Bronchial epithelial cell (primary cell): ENCODE results near the gene CHN1. TPM values are rescaled to one million over a fixed set of nuclear protein-coding genes. Genes with fewer than 3 reads are reported as not detected.

Experiments used
- DNase-seq: peaks from one replicate; pipeline ENCODE4 v3.0.0-alpha.2; 2010; ENCODE audit warnings: low read depth
- FAIRE-seq: peaks from 2 replicates; lab custom pipeline; 2011; peaks lifted over from hg19 to GRCh38; lab: Jason Lieb, UNC
- H3K27me3 ChIP-seq: 2 replicates; pipeline ENCODE4 v1.5.1; 2011; ENCODE audit warnings: low read length; ENCODE audit not compliant: control insufficient read depth, insufficient read depth
- H3K36me3 ChIP-seq: 2 replicates; pipeline ENCODE4 v1.5.1; 2011; ENCODE audit warnings: low read length; ENCODE audit not compliant: control insufficient read depth, insufficient read depth
- H3K4me3 ChIP-seq: 2 replicates; pipeline ENCODE4 v1.5.1; 2011; ENCODE audit warnings: mild to moderate bottlenecking, low read depth, low read length, control low read depth
- total RNA-seq: library from RNA; depleted of rRNA; stranded (reverse); fragments of >200 nt; gene quantifications from 2 replicates; pipeline ENCODE4 v1.2.1, GENCODE V29; 2014
- TF ChIP-seq, protein P1 (sequence below): IDR thresholded peaks from 2 replicates; pipeline ENCODE4 v1.5.1; 2011; ENCODE audit warnings: mild to moderate bottlenecking, moderate library complexity, low read length, control low read depth, inconsistent platforms; ENCODE audit not compliant: insufficient read depth, severe bottlenecking

The CHN1 gene
- total RNA-seq, 1 donor from 2014 or later = 2.6 TPM

DNA sequence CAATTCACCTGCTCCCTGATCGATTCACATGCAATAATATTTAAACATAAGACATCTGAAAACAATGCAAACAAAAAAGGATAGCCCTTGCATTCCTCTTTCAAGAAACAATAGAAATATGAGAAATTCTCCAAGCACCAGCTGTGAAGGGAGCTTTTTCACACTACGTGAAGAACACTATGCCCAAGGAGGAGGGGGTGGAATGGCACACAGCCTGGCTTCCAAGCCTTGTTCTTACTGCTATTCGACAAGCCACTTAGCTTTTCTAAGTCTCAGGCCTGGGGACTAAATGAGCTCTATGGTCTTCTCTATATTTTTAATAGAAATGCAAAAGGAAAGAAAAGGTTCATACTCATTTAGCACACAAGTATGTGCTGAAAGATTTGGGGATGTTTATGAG, 148.7 kb downstream of the CHN1 start:
- TF ChIP-seq, protein P1, sequence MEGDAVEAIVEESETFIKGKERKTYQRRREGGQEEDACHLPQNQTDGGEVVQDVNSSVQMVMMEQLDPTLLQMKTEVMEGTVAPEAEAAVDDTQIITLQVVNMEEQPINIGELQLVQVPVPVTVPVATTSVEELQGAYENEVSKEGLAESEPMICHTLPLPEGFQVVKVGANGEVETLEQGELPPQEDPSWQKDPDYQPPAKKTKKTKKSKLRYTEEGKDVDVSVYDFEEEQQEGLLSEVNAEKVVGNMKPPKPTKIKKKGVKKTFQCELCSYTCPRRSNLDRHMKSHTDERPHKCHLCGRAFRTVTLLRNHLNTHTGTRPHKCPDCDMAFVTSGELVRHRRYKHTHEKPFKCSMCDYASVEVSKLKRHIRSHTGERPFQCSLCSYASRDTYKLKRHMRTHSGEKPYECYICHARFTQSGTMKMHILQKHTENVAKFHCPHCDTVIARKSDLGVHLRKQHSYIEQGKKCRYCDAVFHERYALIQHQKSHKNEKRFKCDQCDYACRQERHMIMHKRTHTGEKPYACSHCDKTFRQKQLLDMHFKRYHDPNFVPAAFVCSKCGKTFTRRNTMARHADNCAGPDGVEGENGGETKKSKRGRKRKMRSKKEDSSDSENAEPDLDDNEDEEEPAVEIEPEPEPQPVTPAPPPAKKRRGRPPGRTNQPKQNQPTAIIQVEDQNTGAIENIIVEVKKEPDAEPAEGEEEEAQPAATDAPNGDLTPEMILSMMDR = no peak
- FAIRE-seq (no peak), DNase-seq (no peak)
- H3K27me3 ChIP-seq = no peaks in the 10 kb centered on the region
- no peak overlapping the region for H3K4me3 ChIP-seq
- no peaks in the 10 kb centered on the region for H3K36me3 ChIP-seq

DNA sequence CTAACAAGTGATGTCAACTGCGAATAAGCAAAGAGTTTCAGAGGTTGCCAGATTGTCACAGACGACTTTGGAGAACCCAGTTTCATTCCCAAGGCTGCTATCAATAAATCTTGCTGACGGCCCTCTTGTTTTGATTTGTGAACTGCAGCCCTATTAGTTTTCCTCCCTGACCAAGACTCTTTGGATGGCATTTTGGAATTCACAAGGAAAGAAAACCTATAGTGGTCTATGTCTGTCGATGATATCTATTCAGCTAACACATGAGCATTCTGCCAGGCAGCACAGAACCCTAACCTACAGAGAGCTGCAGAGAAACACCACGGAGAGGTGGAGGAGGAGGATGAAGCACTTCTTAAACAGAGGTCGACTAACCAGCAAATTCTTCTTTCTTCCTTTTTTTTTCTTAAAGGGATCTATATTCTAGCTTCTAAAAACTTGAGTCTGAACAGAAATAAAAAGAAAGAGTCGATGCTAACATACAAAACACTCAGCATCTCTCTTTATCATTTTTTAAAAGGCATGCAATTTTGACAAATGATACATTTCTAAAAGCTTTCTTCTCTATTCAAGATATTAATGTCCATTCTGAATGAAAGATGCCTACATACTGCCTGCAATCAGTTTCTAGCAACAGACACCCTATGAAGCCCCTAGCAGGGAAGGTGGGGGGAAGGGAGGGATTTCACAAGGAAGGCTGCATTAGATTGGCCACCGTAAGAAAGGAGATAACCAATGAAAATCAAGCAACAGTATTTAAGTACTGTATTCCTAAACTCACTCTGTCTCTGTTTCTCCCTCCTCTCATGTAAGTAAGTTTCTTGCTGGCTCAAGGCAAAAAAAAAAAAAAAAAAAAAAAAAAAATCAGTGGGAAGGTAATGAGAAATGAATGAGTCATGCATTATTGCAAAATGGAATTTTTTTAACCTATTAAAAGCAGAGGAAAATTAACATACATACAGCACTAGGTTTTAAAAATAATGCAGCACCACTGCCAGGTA, 157.9 kb downstream of the CHN1 start:
- FAIRE-seq (no peak), DNase-seq (peak; percentile 89)
- H3K36me3 ChIP-seq = no peaks in the 10 kb centered on the region
- no peak overlapping the region for H3K4me3 ChIP-seq
- TF ChIP-seq, protein P1 = no peak
- H3K27me3 ChIP-seq = no peaks in the 10 kb centered on the region

DNA sequence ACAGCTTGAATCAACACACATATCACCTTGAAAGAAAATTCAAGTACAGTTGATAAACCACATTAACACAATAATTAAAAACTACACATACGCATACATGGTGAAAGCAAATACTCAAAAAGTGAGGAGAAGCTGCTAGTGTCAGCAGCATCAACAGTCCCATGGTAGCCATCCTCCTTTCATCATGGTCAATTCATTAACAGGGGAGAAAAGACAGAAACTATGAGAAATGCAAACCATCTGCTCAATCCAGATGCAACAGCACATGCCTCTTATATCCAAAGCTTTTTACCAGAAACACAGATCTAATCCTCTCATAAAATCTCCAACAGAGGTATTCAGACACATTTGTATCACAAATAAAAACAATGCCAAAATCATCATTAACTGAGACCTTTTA, 159.0 kb downstream of the CHN1 start:
- Histone ChIP-seq H3K27me3 (no peaks in the 10 kb centered on the region), H3K4me3 (no peak overlapping the region), H3K36me3 (no peaks in the 10 kb centered on the region)
- TF ChIP-seq, protein P1 = no peak
- FAIRE-seq = no peak
- DNase-seq = no peak

DNA sequence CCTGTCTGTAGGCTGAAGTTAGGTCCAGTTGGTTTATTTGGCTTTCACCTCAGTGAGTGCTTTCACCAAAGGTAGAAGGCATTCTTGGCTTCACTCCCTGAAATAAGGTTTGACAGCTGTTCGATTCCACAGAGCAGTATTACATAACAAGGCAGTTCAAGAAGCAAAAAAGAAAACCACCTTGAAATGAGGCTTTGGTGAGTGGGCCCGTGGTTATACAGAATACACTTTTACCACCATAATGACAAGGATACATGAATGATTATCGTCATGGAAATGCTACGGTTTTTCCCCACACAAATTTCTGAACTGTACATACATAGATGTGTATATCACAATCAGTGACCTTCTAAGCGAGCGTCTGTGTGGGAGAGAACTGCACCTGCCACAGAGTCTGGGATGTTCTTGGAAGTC, 160.9 kb downstream of the CHN1 start:
- H3K36me3 ChIP-seq = no peaks in the 10 kb centered on the region
- H3K4me3 ChIP-seq = no peak overlapping the region
- no peaks in the 10 kb centered on the region for H3K27me3 ChIP-seq
- TF ChIP-seq, protein P1 = no peak
- no peak for FAIRE-seq
- no peak for DNase-seq

DNA sequence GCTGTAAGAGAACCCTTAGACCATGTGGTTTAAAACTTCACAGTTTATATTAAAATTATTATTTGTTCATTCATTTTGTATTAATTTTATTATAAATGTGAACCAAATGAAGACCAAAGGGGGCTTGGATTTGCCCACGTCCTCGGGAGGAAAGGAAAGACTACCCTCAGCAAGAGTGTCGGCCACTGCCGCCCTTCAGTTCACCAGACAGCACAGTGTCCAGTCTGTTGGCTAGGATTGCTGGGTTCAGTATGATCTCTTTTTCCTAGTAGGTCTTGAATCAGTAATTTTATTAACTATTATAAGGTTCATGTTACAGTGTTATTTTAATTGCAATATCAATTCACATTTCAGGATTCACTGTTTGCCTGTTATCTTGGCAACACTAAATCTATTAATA, 162.7 kb downstream of the CHN1 start:
- H3K4me3 ChIP-seq = no peak overlapping the region
- FAIRE-seq = no peak
- TF ChIP-seq, protein P1 = no peak
- no peaks in the 10 kb centered on the region for H3K27me3 ChIP-seq
- DNase-seq = no peak
- H3K36me3 ChIP-seq = no peaks in the 10 kb centered on the region

DNA sequence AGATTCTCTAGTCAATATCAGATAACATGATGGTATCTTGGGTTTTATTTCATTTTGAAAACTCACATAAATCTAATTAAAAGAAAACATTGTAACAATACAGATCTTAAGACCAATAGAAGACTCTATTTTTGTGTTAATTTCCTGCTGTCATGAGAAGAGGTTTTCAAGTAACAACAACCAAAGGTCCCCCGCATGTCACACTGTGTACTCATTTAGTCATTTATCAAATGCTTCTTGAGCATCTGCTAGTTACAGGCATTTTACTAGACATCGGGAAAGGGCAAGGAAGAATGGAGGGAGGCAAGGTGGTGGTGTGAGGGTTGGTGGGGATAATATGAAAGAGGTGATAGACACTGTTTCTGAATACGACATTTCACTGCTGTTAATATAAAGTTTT, 163.2 kb downstream of the CHN1 start:
- Histone ChIP-seq H3K27me3 (no peaks in the 10 kb centered on the region), H3K36me3 (no peaks in the 10 kb centered on the region), H3K4me3 (no peak overlapping the region)
- TF ChIP-seq, protein P1 = no peak
- FAIRE-seq (no peak), DNase-seq (no peak)
